IPS DF 4.7 (cell line): ENCODE measurements around the gene PMEPA1.

Experiments used
- DNase-seq: peaks from one replicate; pipeline ENCODE4 v3.0.0-alpha.2; 2013; ENCODE audit warnings: low spot score; ENCODE audit errors: extremely low read depth

Gene PMEPA1

DNA sequence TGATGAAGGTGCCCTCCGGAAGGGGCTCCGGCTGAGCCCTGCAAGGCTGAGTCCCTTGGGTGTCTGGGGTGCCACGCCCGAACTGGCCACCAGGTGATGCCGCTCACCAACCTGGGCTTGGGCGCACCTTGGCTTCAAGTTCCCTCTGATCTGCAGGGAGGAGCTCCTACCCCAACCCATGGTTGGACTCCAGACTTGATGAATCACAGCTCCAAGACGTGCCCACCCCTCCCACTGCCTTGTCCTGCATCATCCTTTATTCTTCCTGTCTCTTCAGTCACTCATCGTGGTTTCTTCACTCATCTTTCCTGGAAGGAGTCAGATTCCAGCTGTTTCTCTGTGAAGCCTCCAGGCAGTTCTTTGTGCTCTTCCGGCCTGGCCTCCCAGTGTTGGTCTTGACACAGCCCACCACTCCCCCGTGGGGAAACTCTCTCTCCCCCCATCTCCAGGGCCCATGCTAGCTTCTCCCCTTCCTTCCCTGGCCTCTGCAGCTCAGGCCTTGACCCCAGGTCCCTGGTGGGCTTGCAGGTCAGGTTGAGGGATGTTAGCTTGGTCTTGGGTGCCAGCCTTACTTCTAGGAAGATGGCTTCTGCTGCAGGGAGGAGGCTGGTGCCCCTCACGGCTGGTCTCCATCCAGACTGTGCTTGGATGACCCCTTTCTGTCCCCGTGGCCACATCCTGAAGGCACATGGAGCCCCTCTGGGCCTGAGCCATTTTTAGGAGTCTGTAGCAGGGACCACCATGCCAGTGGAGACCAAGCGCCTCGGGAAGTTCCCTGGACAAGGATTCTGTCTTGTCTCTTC lies 87.0 kb downstream of the PMEPA1 start:
- peak; percentile 38 for DNase-seq

DNA sequence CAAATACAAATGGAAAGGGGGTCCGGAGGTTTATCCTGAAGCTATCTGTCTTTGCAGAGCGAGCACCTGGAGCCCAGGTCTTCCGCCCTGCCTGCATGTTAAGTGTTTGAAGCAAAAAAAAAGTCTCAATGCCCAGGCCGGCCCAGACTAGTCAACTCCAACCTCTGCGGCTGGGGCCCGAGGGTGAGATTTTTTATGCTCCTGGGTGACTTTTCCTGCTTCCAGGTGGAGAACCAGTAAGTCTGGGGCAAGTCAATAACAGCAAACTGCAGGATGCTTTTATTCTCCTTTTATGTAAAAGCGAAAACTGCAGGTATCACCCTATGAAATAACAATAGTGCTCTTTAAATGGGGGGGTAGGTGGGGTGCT lies 87.6 kb downstream of the PMEPA1 start:
- DNase-seq, result no peak

DNA sequence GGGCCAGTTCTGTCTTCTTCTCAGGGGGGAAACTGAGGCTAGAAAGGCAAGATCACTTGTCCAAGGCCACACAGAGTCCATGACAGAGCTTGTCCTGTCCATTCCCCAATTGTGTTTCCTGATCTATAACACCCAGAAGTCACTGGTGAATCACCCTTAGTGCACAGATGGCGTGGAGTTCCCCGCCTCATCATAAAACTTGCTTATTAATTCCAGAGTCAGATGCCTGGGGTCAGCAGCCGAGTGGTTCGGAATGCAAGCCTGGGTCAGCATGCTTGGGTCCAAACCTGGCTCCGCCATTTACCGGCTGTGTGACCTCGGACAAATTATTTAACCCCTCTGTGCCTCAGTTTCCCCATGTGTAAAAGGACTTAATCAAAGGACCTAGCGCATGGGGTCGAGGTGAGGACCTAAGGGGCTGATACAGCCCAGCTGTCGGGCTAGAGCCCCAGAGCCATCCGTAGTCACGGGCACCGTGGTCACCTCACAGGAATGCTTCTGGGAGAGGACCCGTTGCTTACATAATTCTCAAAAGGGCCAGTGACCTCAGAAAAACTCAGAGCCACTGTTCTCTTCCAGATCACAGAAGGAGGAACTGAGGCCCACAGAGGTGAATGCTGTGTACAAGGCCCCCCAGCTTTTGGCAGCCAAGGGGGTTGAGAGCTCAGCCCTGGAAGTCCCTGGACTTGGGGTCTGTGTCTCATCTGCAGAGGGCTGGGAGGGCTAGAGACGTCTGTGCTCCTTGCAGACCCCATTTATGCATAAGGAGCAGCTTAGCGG lies 88.2 kb downstream of the PMEPA1 start:
- DNase-seq, result no peak

DNA sequence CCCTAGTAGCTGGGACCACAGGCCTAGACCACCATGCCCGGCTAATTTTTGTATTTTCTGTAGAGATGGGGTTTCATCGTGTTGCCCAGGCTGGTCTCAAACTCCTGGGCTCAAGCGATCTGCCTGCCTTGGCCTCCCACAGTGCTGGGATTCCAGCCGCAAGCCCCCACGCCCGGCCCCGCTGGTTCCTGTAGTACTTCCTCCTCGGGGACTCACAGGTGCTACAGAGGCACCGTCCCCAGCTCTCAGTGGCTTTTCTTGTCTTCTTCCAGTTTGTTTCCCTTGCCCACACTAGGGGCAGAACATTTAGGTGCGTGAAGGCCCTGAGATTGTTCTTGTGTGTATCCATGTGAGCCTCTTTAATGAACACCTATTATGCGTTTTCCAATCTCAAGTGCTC lies 88.8 kb downstream of the PMEPA1 start:
- DNase-seq, result no peak

DNA sequence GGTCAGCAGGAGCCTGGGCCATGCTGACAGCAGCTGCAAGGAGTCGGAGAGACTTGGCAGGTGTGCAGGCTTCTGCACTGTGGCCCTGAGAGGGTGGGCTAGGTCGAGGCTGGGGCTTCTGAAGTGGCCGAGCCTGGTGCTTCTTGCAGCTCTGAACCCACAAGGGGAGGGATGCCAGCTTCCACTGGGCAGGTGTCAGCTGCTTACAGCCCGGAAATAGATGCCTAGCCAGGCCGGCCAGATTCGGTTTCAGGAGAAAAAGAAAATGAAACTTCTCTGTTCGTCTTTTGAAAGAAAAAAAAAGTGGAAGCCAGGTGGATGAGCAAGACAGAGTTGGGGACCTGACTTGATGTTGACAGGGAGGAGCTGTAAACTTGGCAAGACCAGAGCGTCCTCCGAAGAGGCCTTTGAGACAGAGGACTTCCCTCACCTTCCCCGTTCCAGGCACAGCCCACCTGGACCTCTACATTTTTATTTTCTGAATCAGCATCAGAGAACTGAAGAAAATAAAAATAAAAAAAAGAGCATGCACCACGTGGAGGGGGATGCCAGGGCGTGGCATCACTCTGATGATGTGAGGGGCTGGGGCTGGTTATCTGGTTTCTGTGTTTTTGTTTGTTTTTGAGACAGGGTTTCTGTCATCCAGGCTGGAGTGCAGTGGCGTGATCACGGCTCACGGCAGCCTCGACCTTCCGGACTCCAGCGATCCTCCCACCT lies 89.4 kb downstream of the PMEPA1 start, which contains the start of gene ZBP1:
Gene ZBP1, minus strand, starts transcription at position 153 of the 717 bp plus-strand sequence. Its CDS starts 131 bp downstream, at position 22.
- no peak for DNase-seq

DNA sequence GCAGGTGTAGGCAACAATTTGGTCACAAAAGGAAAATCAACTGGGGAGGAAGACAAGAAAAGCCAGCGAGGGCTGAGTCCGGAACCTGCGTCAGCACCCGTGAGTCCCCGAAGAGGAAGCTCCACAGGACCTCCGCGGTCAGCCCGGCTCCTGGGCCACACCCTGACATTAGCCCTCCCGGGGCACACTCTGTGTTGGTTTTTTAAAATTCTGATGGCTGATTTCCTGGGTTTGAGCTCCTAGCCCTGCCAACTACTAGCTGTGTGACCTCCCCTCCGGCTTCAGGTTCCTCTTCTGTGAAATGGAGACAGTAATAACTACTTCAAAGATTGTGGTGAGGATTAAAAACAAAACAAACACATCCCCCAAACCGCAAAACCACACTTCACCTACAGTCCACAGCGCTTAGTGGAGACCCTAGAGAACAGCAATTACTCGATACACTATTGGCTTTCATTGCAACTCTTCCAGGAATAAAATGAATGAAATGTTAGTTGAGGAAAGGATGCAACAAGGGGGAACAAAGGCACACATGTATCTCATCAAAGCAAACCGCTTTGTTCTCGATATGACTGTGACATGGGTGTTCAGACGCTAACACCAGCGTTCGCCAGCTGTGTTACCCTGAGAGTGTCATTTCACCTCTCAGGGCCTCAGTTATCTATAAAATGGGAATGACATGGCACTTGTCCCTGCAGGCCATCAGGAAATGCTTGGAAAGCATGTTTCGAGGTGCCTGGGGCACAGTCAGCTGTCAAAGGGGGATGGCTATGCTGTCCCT lies 90.6 kb downstream of the PMEPA1 start:
- DNase-seq, result no peak

DNA sequence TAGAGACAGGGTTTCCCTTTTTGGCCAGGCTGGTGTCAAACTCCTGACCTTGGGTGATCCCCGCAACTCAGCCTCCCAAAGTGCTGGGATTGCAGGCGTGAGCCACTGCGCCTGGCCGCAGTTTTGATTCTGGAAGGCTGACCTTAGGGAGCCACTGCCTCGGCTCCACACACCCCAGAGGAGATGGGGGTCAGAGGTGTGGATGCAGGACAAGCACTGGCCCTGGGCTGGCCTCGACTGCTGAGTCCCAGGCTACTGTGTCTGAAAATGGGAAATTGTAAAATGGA lies 91.1 kb downstream of the PMEPA1 start:
- DNase-seq, result no peak

DNA sequence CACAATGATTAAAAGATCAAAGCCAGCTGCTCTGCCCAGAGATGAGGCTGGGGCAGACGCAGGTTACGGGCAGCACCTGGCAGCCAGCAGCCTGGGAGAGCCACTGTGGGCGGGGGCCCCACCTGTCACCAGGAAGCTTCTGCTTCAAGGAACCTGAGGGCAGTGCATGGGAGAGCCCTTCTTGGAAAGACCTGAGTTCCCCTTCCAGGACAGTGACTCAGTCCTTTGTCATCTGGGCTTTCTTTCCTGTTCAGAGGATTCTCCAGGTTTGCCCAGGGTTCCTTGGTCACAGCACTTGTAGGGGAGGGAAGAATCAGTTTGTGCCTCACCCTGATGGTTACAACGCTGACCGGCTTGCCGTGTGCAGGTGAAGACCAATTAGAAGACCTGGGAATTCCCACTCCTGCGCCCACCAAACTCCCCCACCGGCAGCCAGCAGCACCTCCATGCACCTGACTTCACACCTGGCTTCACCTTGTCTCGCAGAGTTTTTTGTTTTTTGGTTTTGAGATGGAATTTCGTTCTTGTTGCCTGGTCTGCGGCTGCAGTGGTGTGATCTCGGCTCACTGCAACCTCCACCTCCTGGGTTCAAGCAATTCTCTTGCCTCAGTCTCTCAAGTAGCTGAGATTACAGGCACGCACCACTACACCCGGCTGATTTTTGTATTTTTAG lies 91.6 kb downstream of the PMEPA1 start:
- no peak for DNase-seq

DNA sequence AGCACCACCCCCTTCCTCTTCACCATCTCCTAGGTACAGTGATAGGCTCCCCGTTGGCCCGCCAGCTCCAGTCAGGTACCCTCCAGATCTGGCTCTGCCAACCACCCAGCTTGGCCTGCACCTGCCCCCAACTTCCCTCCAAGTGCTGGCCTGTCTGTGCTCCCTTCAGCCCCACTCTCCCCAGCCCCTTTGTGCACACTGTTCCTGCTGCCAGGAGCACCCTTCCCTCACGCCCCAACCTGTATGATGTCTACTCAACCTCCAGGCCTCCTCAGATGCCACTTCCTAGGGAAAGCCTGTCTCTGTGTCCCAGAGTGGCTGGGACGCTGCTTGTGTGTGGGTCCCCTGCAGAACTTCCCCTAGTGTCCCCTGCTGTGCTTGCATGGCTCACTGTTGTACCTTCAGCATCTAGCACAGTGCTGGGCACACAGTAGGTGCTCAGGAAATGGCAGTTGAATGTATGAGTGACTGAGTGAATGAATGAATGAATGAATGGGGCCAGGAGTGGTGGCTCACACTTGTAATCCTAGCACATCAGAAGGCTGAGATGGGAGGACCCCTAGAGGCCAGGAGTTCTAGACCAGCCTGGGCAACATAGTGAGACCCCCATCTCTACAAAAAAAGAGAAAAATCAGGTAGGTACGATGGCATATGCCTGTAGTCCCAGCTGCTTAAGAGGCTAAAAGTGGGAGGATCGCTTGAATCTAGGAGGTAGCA lies 92.6 kb downstream of the PMEPA1 start:
- no peak for DNase-seq

DNA sequence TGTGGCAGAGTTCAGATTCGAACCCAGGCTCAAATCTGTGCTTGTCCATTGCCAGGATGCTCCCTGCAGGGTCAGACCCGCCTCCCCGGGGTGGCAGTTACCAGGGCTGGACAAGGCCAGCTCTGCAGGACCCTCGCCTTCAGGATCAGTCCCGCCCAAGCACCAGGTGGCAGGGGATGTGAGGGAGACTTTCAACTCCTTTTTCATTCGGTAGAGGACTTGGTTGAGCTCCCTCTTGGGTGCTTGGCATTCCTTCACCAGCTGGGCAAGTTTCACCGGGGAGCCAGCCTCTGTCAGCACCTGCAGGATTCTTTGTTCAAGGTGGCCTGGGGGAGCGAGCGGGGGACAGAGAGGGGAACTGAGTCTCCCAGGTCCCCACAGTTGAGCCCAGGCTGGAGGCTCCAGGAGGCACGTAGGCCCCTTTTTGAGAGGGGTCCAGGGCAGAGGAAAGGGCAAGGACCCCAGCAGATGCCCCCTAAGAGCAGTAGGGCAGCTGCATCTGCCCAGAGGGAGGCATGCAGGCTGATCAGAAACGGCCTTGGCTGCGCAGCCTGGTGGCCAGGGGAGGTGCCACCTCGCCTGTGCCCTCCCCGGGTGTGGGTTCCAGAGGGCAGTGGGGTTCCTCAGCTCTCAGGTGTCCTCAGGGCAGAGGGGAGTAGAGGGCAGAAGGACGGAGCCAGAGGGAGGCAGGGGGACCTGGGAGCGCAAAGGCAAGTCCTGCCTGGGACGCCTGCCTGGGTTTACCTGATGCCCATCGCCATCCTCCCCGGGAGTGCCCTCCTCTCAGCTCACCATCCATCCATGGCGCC lies 93.5 kb downstream of the PMEPA1 start:
- no peak for DNase-seq

DNA sequence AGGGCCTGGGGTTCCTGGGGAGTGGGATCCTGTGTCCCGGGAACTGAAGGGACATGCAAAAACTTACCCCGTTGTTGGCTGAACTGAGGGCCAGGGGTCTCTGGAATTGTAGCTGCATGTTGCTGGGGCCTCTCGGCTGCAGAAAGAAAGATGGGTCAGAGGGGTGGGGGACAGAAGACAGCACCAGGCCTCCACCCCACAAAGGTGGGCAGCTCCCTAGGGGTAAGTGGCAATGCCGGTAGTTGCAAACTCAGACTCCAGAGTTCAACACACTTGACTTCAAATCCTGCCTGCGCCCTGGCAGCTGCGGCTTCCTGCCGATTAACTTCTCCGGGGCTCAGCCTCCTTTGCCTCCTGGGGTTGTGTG lies 94.4 kb downstream of the PMEPA1 start:
- no peak for DNase-seq

DNA sequence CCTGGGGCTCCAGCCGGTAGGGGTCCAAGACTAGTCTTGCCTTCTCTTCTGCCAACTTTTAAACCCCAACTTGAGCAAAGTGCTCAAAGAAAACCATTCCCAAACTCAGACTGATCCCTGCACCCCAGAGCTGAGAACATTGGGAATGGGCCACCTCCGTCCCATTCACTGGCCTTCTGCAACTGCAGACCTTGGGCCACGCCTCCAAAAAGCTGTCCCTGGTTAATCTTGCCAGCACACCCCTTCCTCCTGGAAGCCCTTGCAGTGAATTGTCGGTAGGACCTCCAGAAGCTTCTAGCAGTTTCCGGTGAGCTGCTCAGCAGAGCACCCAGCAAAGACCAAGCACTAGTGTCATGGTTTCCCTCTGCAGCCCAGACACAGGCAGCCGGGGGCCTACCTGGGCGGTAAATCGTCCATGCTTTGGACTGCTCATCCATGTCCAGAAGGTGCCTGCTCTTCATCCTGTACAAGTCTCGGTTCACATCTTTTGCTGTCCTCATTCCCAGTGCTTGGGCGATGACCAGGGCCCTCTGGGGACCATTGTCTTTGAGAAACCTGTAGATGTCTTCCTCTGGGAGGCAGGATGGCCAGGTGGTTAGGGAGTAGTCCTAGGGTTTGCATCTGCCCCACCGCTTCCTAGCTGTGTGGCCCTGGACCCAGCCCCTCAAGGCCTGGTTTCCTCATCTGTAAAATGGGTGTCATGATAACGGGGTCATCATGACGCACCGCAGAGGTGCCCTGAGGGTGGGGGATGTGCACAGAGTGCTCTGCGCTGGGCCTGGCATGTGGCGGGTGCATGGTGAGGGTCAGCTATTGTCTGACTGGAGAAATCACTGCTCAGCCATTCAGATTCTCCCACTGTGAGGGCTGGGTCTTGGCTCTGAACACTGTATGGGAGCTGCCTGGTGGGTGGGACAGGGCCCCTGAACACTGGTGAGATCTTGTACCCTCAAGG lies 95.0 kb downstream of the PMEPA1 start:
- no peak for DNase-seq

DNA sequence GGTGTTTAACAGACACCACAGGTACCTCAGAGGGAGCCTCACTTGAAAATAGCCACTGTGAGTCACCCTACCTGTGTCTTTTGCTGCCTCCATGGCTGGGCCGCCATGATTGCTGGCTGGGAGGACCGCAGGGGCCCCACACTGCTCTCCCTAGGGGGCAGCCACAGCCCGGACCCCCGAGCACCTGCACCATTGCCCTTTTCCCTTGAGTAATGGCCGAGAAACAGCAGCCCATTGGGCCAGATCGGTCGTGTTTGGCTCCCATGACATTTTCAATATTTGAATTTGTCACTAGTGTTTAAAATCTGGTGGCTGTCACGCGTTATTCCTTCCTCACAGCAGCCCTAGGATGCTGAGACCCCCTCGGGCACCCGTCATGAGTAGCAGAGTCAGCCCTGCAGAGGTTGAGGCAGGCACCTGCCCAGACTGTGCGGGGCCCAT lies 96.3 kb downstream of the PMEPA1 start:
- DNase-seq, result no peak

DNA sequence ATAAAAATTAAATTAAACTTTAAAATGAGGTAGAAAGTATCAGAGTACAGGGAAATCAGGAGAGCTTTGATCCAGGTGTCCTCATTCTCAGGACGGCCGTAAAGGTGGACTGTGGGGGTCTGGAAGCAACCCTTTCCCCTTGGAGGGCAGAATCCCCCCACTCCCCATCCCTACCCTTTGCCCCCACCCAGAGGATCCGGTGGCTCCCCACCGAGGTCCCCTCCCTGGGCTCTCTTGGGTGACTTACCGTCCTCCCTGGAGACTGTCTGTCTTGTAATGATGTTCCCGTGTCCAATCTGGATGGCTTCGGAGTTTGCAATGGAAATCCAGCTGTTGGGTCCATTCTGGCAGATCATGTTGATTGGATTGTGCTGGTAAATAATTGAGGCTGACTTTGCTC lies 96.9 kb downstream of the PMEPA1 start:
- no peak for DNase-seq

DNA sequence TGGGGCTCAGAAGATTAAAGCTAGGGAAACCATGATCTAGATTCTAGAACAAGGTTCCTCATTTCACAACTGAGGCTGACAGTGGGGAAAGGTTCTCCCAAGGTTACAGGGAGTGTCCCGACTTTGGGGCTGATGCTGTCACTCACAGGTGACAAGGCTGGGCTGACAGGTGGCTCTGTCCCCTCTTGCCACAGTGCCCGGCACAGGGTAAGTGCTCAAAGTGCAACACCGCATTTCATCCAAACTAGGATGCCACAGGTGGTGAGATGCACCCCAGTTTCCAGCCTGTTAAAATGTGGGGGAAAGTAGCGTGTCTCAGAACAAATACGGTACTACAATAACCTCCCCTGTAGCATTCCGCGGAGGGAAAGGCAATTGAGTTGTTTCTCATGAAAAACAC lies 97.4 kb downstream of the PMEPA1 start:
- no peak for DNase-seq

DNA sequence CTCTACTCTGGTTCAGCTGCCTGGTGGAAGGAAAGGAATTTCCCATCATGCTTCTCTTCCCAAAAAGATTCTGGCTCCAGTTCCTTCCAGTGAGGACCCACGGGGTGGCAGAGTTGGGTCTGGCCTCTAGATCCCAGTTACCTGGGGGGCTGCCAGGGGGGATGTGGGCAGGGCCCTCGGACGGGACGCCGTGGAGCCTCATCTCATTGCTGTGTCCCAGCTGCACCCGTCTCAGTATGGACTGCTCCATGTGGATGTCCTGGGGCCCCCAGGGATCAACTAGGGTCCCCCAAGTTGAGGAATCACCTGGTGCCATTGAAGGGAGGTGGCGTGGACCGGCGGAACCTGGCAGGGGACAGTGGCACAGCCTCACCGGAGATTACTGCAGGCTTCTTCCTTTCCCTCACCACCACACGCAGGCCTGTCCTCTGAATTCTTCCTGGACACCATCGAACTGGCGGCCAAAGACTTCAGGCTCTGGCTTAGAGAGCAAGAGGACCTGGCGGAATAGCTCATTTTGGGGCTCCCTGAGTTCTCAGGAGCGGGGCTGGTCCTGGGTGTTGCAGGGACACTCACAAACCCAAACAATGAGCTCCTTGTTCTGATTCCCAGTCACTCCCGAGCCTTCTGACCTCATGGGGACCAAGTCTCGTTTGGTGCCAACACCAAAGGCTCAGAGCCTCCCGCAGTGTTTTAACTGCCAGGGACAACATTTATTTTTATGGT lies 98.1 kb downstream of the PMEPA1 start:
- no peak for DNase-seq

DNA sequence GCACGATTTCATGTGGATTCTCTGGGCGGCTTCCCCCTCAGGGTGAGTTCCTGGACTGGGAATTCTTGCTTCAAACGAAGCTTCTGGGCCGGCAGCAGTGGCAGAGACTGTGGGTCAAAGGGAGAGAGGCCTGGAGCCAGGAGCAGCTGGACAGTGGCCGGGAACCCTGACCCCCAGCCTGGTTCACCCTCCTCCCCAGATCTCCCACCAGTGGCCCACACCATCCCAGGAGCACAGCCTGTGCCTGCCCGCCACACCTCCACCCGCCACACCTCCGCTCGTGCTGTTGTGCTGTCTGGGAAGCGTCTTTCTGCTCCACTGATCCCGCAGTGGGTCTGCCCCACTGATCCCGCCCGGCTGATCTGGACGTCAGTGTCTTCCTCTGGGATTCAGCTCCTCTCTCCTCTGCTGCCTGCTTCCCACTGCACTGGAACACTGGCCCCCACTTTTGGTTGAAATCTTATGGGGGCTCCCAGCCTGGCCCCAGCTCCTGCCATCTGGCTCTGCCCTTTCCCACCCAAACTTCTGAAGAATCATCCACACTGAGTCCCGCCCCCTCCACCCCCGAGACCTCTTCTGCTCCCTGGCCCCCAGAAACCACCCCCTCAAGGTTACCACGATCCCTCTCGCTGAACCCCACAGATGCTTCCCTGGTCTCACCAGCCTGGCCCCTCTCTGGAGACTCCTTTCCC lies 99.4 kb downstream of the PMEPA1 start:
- DNase-seq, result no peak
